ENCODE data around the gene GNL2. TPM values are rescaled to one million over a fixed set of nuclear protein-coding genes. Genes with fewer than 3 reads are reported as not detected.
"Not testable (repeated sequence)": the region's sequence is repeated elsewhere in the genome, so short reads cannot be mapped to it uniquely, and the experiment has no call there.

The GNL2 gene
- total RNA-seq, 1 experiment from 2014 or later = 133 TPM

DNA sequence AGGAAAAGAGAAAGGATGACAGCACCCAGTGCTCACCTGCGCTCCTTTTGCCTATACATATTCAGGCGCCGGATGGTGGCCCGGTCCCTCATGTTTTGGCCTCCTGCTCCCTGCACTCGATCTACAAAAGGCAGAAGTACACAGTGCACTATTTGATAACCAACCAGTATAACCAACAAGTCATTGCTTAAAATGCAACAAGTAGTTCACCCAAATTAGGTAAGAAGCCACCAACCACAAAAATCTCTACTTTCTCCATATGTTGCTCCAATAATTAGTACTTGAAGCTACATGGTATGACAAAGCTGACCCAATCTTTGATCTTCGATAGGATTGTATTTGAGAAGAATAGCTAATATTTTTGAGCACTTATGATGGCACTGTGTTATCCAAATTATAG, 2.0 kb downstream of the GNL2 start:
- peaks cover 43% of the 10 kb centered on the region for H3K36me3 Mint-ChIP-seq (ENCODE audit: insufficient read depth, unreplicated experiment)
- no peaks in the 10 kb centered on the region for H3K9me3 Mint-ChIP-seq (ENCODE audit: unreplicated experiment)
- DNase-seq (ENCODE audit: unreplicated experiment) = no peak
- H3K4me1 Mint-ChIP-seq (ENCODE audit: insufficient read depth, unreplicated experiment) = no peaks in the 10 kb centered on the region
- TF ChIP-seq, protein P1, sequence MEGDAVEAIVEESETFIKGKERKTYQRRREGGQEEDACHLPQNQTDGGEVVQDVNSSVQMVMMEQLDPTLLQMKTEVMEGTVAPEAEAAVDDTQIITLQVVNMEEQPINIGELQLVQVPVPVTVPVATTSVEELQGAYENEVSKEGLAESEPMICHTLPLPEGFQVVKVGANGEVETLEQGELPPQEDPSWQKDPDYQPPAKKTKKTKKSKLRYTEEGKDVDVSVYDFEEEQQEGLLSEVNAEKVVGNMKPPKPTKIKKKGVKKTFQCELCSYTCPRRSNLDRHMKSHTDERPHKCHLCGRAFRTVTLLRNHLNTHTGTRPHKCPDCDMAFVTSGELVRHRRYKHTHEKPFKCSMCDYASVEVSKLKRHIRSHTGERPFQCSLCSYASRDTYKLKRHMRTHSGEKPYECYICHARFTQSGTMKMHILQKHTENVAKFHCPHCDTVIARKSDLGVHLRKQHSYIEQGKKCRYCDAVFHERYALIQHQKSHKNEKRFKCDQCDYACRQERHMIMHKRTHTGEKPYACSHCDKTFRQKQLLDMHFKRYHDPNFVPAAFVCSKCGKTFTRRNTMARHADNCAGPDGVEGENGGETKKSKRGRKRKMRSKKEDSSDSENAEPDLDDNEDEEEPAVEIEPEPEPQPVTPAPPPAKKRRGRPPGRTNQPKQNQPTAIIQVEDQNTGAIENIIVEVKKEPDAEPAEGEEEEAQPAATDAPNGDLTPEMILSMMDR (IDR thresholded peaks at IDR 0.05; ENCODE audit: unreplicated experiment) = no peak
- intact Hi-C loops (cut with micrococcal nuclease) = loop anchor here (10.0 kb wide), 1 partner anchor 119 kb away; the partner anchor contains the start of gene ZC3H12A
- H3K27me3 Mint-ChIP-seq (ENCODE audit: insufficient read depth, unreplicated experiment) = no peaks in the 10 kb centered on the region
- POLR2A ChIA-PET = interaction anchor here (1.5 kb wide), 1 partner anchor 10 kb away, joined by 4 read pairs; no protein-coding TSS in a partner anchor
- BruUV-seq (replicated peaks) = no TSS peak
- no peak overlapping the region for H3K27ac Mint-ChIP-seq (ENCODE audit: low read depth, unreplicated experiment)
- CTCF ChIA-PET = interaction anchor here (0.5 kb wide), 1 partner anchor 29 kb away, joined by 4 read pairs; no protein-coding TSS in a partner anchor
- H3K4me3 Mint-ChIP-seq (ENCODE audit: unreplicated experiment) = peak overlapping the region; percentile 35

DNA sequence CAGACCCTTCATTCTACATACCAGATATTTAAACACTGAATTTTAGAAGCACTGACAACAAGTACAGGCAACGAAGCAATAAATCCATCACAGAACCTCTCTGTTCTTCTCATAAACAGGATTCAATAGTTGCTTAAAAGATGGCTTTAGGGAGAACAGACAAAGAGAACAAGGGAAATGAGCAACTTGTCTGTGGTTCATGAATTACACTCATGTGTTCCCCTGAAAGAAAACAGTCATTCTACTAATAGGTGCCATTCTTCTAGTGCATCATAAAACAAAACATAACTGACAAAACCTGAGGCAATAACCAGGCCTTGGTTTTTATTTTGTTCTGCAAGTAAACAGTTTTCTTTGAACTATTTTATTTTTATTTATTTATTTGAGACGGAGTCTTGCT, 6.8 kb downstream of the GNL2 start:
- H3K4me3 Mint-ChIP-seq (ENCODE audit: unreplicated experiment) = no peak overlapping the region
- intact Hi-C loops (cut with micrococcal nuclease) = no loop called here
- POLR2A ChIA-PET = no interaction called here
- CTCF ChIA-PET = interaction anchor here (0.5 to 1.0 kb wide), 2 partner anchors 371 to 1246 kb away, joined by 4 read pairs; no protein-coding TSS in a partner anchor
- H3K36me3 Mint-ChIP-seq (ENCODE audit: insufficient read depth, unreplicated experiment) = peaks cover 91% of the 10 kb centered on the region
- no peaks in the 10 kb centered on the region for H3K9me3 Mint-ChIP-seq (ENCODE audit: unreplicated experiment)
- DNase-seq (ENCODE audit: unreplicated experiment) = no peak
- H3K27ac Mint-ChIP-seq (ENCODE audit: low read depth, unreplicated experiment) = no peak overlapping the region
- H3K4me1 Mint-ChIP-seq (ENCODE audit: insufficient read depth, unreplicated experiment) = no peaks in the 10 kb centered on the region
- BruUV-seq (replicated peaks) = no TSS peak
- TF ChIP-seq, protein P1 (IDR thresholded peaks at IDR 0.05; ENCODE audit: unreplicated experiment) = no peak
- no peaks in the 10 kb centered on the region for H3K27me3 Mint-ChIP-seq (ENCODE audit: insufficient read depth, unreplicated experiment)

DNA sequence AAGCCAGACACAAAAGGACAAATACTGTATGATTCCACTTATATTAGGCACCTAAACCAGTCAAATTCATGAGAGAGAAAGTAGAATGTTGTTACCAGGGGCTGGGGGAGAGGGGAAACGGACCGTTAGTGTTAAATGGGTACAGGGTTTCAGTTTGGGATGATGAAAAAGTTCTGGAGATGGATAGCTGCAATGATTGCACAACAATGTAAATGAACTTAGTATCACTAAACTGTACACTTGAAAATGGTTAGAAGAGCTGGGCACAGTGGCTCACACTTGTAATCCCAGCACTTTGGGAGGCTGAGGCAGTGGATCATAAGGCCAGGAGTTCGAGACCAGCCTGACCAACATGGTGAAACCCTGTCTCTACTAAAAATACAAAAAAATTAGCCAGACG, 11.2 kb downstream of the GNL2 start:
- H3K27me3 Mint-ChIP-seq (ENCODE audit: insufficient read depth, unreplicated experiment); intact Hi-C loops (cut with micrococcal nuclease); BruUV-seq (replicated peaks); H3K4me1 Mint-ChIP-seq (ENCODE audit: insufficient read depth, unreplicated experiment); H3K27ac Mint-ChIP-seq (ENCODE audit: low read depth, unreplicated experiment); H3K9me3 Mint-ChIP-seq (ENCODE audit: unreplicated experiment); DNase-seq (ENCODE audit: unreplicated experiment); H3K4me3 Mint-ChIP-seq (ENCODE audit: unreplicated experiment): not testable (repeated sequence)
- ChIA-PET POLR2A (interaction anchor here (1.7 to 2.2 kb wide), 2 partner anchors 9 to 11 kb away, joined by 4 to 10 read pairs; partner anchors contain the start of gene GNL2), CTCF (interaction anchor here (0.6 kb wide), 1 partner anchor 398 kb away, joined by 3 read pairs; no protein-coding TSS in a partner anchor)
- H3K36me3 Mint-ChIP-seq (ENCODE audit: insufficient read depth, unreplicated experiment) = peaks cover 100% of the 10 kb centered on the region

DNA sequence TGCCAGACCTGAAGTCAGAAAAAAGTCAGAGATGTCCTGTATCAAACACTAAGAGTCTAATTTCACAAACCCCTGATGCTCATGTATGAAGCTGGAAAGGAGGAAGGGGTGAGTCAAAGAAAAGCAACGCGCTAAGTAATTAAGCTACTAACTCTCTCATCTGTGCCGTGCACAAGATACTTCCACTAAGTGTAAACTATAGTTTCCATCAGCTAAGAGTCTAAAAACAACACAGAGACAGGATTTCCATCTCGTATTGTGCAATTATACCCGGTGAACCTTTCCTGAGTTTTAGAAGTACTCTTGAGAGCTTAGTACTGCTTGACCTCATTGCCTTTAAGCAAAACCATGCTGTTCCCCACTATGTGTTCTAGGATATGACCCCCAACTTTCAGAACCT, 20.0 kb downstream of the GNL2 start:
- intact Hi-C loops (cut with micrococcal nuclease) = no loop called here
- no TSS peak for BruUV-seq (replicated peaks)
- DNase-seq (ENCODE audit: unreplicated experiment) = no peak
- H3K4me3 Mint-ChIP-seq (ENCODE audit: unreplicated experiment) = no peak overlapping the region
- TF ChIP-seq, protein P1 (IDR thresholded peaks at IDR 0.05; ENCODE audit: unreplicated experiment) = no peak
- H3K27me3 Mint-ChIP-seq (ENCODE audit: insufficient read depth, unreplicated experiment) = no peaks in the 10 kb centered on the region
- H3K36me3 Mint-ChIP-seq (ENCODE audit: insufficient read depth, unreplicated experiment) = peaks cover 88% of the 10 kb centered on the region
- POLR2A ChIA-PET = interaction anchor here (0.8 to 1.0 kb wide), 2 partner anchors 12 to 22 kb away, joined by 3 to 5 read pairs; partner anchors contain the start of gene SNIP1
- H3K4me1 Mint-ChIP-seq (ENCODE audit: insufficient read depth, unreplicated experiment) = no peaks in the 10 kb centered on the region
- no peaks in the 10 kb centered on the region for H3K9me3 Mint-ChIP-seq (ENCODE audit: unreplicated experiment)
- CTCF ChIA-PET = no interaction called here
- H3K27ac Mint-ChIP-seq (ENCODE audit: low read depth, unreplicated experiment) = no peak overlapping the region
